ENCODE measurements around the gene NOC2L. TPM values are rescaled to one million over a fixed set of nuclear protein-coding genes. Genes with fewer than 3 reads are reported as not detected.
A peak's percentile ranks its signal among the peaks of the same experiment; 100 is the strongest.

Gene NOC2L
- total and polyA plus RNA-seq, 10 donors = 26.2 to 73.4 (median 45.9) TPM

DNA sequence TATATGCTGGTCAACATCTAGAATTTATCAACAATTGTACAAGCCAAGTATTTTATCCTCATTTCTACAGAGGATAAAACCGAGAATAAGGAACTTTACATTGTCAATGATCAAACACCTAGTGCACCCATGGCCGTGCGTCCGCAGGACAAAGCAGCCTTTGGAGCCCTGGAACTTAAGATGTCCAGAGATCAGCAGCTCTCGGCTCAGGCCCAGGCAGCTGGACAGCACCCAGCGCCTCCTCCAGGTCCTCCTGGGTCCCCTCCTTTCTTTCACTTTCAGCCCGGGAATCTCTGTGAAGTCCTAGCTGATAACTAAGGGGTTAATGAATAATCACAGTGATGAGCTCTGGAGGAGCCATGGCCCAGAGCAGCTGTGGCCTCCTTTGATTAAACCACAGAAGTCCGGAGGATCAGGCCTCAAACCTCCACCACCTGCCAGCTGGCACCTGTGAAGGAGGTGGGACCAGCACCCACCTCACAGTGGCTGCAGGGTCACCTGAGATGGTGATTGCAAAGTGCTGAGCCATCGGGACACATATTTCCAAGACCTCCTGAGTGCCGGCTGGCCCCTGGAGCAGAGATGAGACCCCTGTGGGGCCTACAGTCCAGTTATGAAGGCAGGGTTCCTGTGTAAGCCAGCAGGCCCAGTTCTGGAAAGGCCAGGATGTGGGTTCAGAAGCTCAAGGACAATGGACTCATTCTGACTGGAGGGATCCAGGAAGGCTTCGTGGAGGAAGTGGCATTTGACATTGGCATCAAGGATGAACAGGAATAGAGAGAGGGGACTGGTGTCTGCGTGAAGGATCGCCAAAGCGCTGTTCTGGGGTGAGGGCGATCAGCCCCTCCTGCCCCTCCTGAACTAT is 46.9 kb downstream of the NOC2L start:
- DNase-seq = peak; percentile 47
- no peak overlapping the region for H3K27ac ChIP-seq
- WGBS, 5 donors = 43 to 53% (median 48%) methylated on average over 13 to 15 of the region's 15 CpGs
- TF ChIP-seq POLR2A (IDR thresholded peaks at IDR 0.05) (no peak), POLR2AphosphoS5 (IDR thresholded peaks at IDR 0.05) (no peak)
- TF ChIP-seq, protein P1, sequence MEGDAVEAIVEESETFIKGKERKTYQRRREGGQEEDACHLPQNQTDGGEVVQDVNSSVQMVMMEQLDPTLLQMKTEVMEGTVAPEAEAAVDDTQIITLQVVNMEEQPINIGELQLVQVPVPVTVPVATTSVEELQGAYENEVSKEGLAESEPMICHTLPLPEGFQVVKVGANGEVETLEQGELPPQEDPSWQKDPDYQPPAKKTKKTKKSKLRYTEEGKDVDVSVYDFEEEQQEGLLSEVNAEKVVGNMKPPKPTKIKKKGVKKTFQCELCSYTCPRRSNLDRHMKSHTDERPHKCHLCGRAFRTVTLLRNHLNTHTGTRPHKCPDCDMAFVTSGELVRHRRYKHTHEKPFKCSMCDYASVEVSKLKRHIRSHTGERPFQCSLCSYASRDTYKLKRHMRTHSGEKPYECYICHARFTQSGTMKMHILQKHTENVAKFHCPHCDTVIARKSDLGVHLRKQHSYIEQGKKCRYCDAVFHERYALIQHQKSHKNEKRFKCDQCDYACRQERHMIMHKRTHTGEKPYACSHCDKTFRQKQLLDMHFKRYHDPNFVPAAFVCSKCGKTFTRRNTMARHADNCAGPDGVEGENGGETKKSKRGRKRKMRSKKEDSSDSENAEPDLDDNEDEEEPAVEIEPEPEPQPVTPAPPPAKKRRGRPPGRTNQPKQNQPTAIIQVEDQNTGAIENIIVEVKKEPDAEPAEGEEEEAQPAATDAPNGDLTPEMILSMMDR (IDR thresholded peaks at IDR 0.05 in 8 of 11, conservative IDR thresholded peaks at IDR 0.05 in 3 of 11) = no peak
- H3K27me3 ChIP-seq (replicated peaks in 1 of 7) = peaks cover 0 to 85% (median 18%) of the 10 kb centered on the region in 7 donors
- H3K9me3 ChIP-seq = no peaks in the 10 kb centered on the region
- intact Hi-C loops (cut with DNase I; ENCODE audit: low total_unique reads) = no loop called here
- no peak overlapping the region for H3K4me3 ChIP-seq
- H3K36me3 ChIP-seq = no peaks in the 10 kb centered on the region
- peaks cover 0 to 49% (median 19%) of the 10 kb centered on the region in 6 donors for H3K4me1 ChIP-seq

DNA sequence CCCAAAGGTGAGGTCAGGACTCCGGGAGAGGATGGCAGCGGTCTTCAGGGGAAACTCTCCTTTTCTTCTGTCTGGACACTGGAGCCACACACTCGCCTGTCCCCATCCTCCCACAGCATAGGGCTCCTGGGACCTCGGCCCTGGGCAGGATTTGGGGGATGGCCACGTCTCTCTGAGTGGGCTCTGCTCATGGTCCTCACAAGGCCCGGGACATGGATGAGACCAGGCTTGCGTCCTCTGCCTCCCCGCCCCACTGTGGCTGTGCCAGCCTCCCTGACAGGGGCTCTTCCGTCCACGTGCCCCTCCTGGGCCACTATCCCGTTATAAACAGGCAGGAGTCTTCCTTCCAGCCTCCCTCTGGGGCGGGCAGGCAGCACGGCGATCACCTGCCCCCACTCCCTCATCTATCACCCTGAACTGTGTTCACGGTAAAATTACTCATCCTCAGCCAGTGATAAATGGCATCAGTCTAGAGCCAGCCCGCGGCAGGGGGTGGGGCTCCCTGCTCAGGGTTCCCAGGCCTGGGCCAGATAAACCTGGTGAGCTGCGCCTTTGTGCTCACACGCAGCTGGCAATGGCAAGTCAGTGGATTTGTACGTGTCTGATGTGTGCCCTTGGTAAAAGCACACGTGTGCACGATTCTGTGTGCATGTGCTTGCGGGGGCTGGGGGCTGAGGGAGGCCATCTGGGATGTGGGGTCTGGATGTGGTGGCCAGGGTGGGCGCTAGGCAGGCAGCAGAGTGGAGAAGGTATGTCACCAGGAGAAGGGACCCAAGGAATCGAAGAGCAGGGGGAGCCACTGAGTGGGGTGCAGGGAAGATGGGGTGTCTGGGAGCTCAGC is 48.0 kb downstream of the NOC2L start:
- H3K9me3 ChIP-seq = no peaks in the 10 kb centered on the region
- no peak overlapping the region for H3K27ac ChIP-seq
- no peak overlapping the region for H3K4me3 ChIP-seq
- no peaks in the 10 kb centered on the region for H3K36me3 ChIP-seq
- peaks cover 0 to 50% (median 24%) of the 10 kb centered on the region in 6 donors for H3K4me1 ChIP-seq
- peak; percentile 63 for DNase-seq
- intact Hi-C loops (cut with DNase I; ENCODE audit: low total_unique reads) = no loop called here
- WGBS, 5 donors = 64 to 72% (median 69%) methylated on average over 20 to 25 of the region's 25 CpGs
- H3K27me3 ChIP-seq (replicated peaks in 1 of 7) = peaks cover 0 to 85% (median 20%) of the 10 kb centered on the region in 7 donors
- TF ChIP-seq, protein P1 (IDR thresholded peaks at IDR 0.05 in 8 of 11, conservative IDR thresholded peaks at IDR 0.05 in 3 of 11) = no peak
- TF ChIP-seq POLR2AphosphoS5 (IDR thresholded peaks at IDR 0.05) (no peak), POLR2A (IDR thresholded peaks at IDR 0.05) (no peak)

DNA sequence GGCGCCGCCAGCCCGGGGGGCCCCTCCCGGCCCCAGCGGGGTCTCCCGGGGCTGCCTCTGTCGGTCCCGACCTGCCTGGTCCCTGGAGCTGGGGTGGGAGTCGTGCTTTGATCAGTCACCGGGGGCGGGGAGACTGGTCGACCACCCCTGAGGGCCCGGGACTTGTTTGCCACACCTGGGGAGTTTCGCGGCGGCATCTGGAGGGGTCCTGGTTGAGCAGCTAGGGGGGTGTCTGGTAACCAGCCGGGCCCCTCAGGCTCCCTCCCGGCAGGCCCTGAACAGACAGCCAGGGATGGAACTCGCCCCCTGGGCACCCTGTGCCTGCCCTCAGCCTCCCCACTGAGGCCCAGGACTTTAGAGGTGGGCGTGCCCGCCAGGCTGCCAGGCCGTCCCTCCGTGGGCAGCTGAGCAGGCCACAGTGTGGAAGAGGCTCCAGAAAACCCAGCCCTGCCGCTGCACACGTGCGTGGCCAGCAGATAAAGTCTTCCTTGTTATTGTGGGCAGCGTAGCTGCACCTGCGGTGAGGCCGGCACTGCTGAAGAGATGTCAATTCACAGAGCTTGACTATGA is 48.7 kb downstream of the NOC2L start:
- H3K27me3 ChIP-seq (replicated peaks in 1 of 7) = peaks cover 0 to 85% (median 25%) of the 10 kb centered on the region in 7 donors
- no peak for TF ChIP-seq POLR2AphosphoS5 (IDR thresholded peaks at IDR 0.05)
- no peak for TF ChIP-seq POLR2A (IDR thresholded peaks at IDR 0.05)
- TF ChIP-seq, protein P1 (IDR thresholded peaks at IDR 0.05 in 8 of 11, conservative IDR thresholded peaks at IDR 0.05 in 3 of 11) = no peak
- H3K4me3 ChIP-seq = peak overlapping the region in 2 of 8 donors; percentile 13 to 40
- 25 to 48% (median 36%) methylated on average over 15 to 29 of the region's 29 CpGs for WGBS, 5 donors
- intact Hi-C loops (cut with DNase I; ENCODE audit: low total_unique reads) = no loop called here
- no peaks in the 10 kb centered on the region for H3K9me3 ChIP-seq
- peaks cover 3 to 57% (median 30%) of the 10 kb centered on the region in 6 donors for H3K4me1 ChIP-seq
- DNase-seq = peak; percentile 66
- H3K27ac ChIP-seq = peak overlapping the region in 2 of 8 donors; percentile 15 to 21
- no peaks in the 10 kb centered on the region for H3K36me3 ChIP-seq

Measured in spleen (tissue), 11 donors.